ENCODE data around the gene JARID2.
A peak's percentile ranks its signal among the peaks of the same experiment; 100 is the strongest.

JARID2 gene

GRCh38 chr6:15444081-15444731, 198.3 kb downstream of the JARID2 start:
- TF ChIP-seq JUND (IDR thresholded peaks at IDR 0.05; ENCODE audit: low read depth), result no peak
- no peak for DNase-seq (ENCODE audit: low read depth in 1 of 2, low spot score in 1 of 2)
- in situ Hi-C loops (cut with HindIII; ENCODE audit: low pct_unique_long_range_greater_than_20kb, low sequenced_read_pairs), result no loop called here

DNA sequence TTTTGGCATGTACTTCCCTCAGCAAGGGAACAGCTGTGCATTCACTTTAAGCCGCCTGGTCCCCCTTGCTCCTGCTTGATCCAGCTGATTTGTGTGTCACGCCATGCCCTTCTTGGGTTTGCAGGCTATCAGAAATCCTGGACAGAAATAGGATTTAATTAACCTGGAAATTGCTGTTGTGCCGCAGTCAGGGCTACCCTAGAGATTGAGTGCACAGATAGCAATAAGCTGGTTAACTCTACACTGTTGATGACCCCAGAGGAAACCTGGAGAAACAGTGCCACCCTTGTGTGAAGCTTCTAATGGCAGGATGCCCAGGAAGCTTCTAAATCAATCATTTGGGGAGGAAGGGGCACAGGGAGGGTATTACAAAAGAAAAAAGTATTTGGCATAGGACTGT, 199.0 kb downstream of the JARID2 start:
- DNase-seq (ENCODE audit: low read depth in 1 of 2, low spot score in 1 of 2), result peak in 1 of 2 experiments; percentile 30
- no peak for TF ChIP-seq JUND (IDR thresholded peaks at IDR 0.05; ENCODE audit: low read depth)
- in situ Hi-C loops (cut with HindIII; ENCODE audit: low pct_unique_long_range_greater_than_20kb, low sequenced_read_pairs), result no loop called here

- TF ChIP-seq JUND (IDR thresholded peaks at IDR 0.05; ENCODE audit: low read depth), result no peak
- in situ Hi-C loops (cut with HindIII; ENCODE audit: low pct_unique_long_range_greater_than_20kb, low sequenced_read_pairs), result no loop called here
- DNase-seq (ENCODE audit: low read depth in 1 of 2, low spot score in 1 of 2), result no peak
Measured at GRCh38 chr6:15447546-15448267, 201.8 kb downstream of the JARID2 start.

GRCh38 chr6:15449011-15449410, 203.1 kb downstream of the JARID2 start:
- TF ChIP-seq JUND (IDR thresholded peaks at IDR 0.05; ENCODE audit: low read depth), result no peak
- no peak for DNase-seq (ENCODE audit: low read depth in 1 of 2, low spot score in 1 of 2)
- in situ Hi-C loops (cut with HindIII; ENCODE audit: low pct_unique_long_range_greater_than_20kb, low sequenced_read_pairs), result no loop called here

DNA sequence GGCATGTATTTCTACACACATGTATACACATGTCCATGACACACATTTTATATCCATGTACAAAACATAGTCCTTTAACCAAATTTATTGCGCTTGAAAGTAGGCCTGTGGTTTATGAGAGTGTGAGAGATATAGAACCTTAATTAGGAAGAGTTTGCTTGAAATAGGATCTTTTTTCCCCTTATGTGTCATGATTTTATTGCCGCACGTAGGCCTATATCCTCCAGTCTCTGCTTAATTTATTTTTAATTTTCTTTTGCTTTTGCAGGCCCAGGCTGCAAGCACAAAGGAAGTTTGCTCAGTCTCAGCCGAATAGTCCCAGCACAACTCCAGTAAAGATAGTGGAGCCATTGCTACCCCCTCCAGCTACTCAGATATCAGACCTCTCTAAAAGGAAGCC, 205.9 kb downstream of the JARID2 start:
- TF ChIP-seq JUND (IDR thresholded peaks at IDR 0.05; ENCODE audit: low read depth), result no peak
- DNase-seq (ENCODE audit: low read depth in 1 of 2, low spot score in 1 of 2), result no peak
- in situ Hi-C loops (cut with HindIII; ENCODE audit: low pct_unique_long_range_greater_than_20kb, low sequenced_read_pairs), result no loop called here

- no peak for TF ChIP-seq JUND (IDR thresholded peaks at IDR 0.05; ENCODE audit: low read depth)
- in situ Hi-C loops (cut with HindIII; ENCODE audit: low pct_unique_long_range_greater_than_20kb, low sequenced_read_pairs), result no loop called here
- no peak for DNase-seq (ENCODE audit: low read depth in 1 of 2, low spot score in 1 of 2)
Measured at GRCh38 chr6:15452182-15452941, 206.5 kb downstream of the JARID2 start.

DNA sequence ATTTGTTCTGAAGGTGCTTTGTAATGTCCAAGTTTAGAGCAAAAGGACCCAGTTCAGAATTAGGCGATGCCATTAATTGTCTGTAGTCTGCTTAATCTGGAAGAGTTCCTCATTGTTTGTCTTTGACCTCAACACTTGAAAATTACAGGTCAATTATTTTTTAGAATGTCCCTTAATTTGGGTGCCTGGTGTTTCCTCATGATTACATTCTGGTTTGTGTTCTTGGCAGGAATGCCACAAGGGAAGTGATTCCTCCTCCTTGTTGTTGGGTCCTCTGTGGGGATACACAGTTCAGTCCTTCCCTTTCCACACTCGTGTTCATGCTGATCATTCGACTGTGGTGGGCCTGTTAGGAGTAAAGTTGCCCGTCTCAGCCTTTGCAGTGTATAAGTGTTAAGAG, 207.3 kb downstream of the JARID2 start:
- in situ Hi-C loops (cut with HindIII; ENCODE audit: low pct_unique_long_range_greater_than_20kb, low sequenced_read_pairs), result no loop called here
- no peak for DNase-seq (ENCODE audit: low read depth in 1 of 2, low spot score in 1 of 2)
- TF ChIP-seq JUND (IDR thresholded peaks at IDR 0.05; ENCODE audit: low read depth), result no peak

GRCh38 chr6:15453622-15454021, 207.8 kb downstream of the JARID2 start:
- in situ Hi-C loops (cut with HindIII; ENCODE audit: low pct_unique_long_range_greater_than_20kb, low sequenced_read_pairs), result no loop called here
- DNase-seq (ENCODE audit: low read depth in 1 of 2, low spot score in 1 of 2), result no peak
- TF ChIP-seq JUND (IDR thresholded peaks at IDR 0.05; ENCODE audit: low read depth), result no peak

DNA sequence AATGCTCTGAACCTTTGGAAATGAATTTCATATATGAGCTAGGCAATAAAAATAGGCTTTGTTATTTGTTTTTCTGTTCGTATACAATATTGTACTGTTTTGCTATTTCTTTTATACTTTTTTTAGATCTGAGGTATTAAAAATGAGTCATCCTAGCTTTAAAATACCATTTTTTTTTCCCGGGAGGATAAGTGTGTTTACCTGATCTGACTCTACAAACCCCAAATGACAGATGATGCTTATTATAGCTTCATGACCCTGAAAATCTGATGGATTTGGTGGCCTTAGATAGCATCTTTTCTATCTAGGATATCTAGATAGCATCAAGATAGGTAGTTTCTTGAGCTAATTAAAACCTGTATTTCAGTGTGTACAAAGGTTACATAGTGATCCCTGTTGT, 210.6 kb downstream of the JARID2 start:
- in situ Hi-C loops (cut with HindIII; ENCODE audit: low pct_unique_long_range_greater_than_20kb, low sequenced_read_pairs), result no loop called here

DNA sequence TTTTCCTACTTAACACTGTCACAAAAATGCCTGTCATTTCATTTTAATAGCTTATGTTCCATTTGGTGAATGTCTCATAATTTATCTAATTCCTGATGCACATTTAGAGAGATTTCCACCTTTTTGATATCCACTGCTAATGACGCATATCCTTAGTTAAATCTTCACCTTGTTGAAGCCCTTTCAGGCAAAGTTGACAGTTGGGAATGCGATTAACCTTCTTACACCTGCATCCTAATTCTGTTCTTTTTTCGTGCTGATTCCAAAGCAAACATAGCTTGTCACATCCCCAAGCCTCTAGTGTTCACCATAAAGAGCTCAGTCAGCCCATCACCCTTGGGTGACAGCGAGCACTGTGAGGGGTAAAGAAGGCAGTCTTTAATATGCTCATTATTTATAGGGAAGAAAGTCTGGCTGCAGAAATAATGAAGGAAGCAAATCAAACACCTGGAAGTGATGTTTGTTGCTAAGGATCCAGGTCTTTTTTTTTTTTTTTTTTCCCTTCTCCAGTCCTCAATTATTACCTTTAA, 211.3 kb downstream of the JARID2 start:
- no peak for DNase-seq (ENCODE audit: low read depth in 1 of 2, low spot score in 1 of 2)
- in situ Hi-C loops (cut with HindIII; ENCODE audit: low pct_unique_long_range_greater_than_20kb, low sequenced_read_pairs), result no loop called here
- TF ChIP-seq JUND (IDR thresholded peaks at IDR 0.05; ENCODE audit: low read depth), result no peak

More for the DNA sequence above, 210.6 kb downstream of the JARID2 start:
- peak; percentile 30; the same call in 1 of the 2 replicates for TF ChIP-seq JUND (IDR thresholded peaks at IDR 0.05; ENCODE audit: low read depth)
- DNase-seq (ENCODE audit: low read depth in 1 of 2, low spot score in 1 of 2), result no peak

- TF ChIP-seq JUND (IDR thresholded peaks at IDR 0.05; ENCODE audit: low read depth), result no peak
- in situ Hi-C loops (cut with HindIII; ENCODE audit: low pct_unique_long_range_greater_than_20kb, low sequenced_read_pairs), result no loop called here
- no peak for DNase-seq (ENCODE audit: low read depth in 1 of 2, low spot score in 1 of 2)
Measured at GRCh38 chr6:15458021-15458459, 212.2 kb downstream of the JARID2 start.

- in situ Hi-C loops (cut with HindIII; ENCODE audit: low pct_unique_long_range_greater_than_20kb, low sequenced_read_pairs), result no loop called here
- DNase-seq (ENCODE audit: low read depth in 1 of 2, low spot score in 1 of 2), result no peak
- no peak for TF ChIP-seq JUND (IDR thresholded peaks at IDR 0.05; ENCODE audit: low read depth)
Measured at GRCh38 chr6:15460110-15460727, 214.3 kb downstream of the JARID2 start.

Measured in T47D (cell line).